ENCODE data around the gene BTRC.

The BTRC gene

GRCh38 chr10:101481256-101481655, 127.3 kb downstream of the BTRC start:
- H3K4me1 Mint-ChIP-seq, result peaks cover 9% of the 10 kb centered on the region
- TF ChIP-seq, protein P1, sequence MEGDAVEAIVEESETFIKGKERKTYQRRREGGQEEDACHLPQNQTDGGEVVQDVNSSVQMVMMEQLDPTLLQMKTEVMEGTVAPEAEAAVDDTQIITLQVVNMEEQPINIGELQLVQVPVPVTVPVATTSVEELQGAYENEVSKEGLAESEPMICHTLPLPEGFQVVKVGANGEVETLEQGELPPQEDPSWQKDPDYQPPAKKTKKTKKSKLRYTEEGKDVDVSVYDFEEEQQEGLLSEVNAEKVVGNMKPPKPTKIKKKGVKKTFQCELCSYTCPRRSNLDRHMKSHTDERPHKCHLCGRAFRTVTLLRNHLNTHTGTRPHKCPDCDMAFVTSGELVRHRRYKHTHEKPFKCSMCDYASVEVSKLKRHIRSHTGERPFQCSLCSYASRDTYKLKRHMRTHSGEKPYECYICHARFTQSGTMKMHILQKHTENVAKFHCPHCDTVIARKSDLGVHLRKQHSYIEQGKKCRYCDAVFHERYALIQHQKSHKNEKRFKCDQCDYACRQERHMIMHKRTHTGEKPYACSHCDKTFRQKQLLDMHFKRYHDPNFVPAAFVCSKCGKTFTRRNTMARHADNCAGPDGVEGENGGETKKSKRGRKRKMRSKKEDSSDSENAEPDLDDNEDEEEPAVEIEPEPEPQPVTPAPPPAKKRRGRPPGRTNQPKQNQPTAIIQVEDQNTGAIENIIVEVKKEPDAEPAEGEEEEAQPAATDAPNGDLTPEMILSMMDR (IDR thresholded peaks at IDR 0.05), result no peak
- peaks cover 29% of the 10 kb centered on the region for H3K36me3 Mint-ChIP-seq (ENCODE audit: low read depth)
- H3K27ac Mint-ChIP-seq, result no peak overlapping the region
- H3K4me3 Mint-ChIP-seq, result no peak overlapping the region
- H3K9me3 Mint-ChIP-seq, result no peaks in the 10 kb centered on the region
- DNase-seq, result no peak
- peaks cover 4% of the 10 kb centered on the region for H3K27me3 Mint-ChIP-seq (ENCODE audit: low read depth, poor library complexity)

GRCh38 chr10:101482568-101482967, 128.6 kb downstream of the BTRC start:
- Mint-ChIP-seq H3K9me3 (no peaks in the 10 kb centered on the region), H3K27ac (no peak overlapping the region), H3K4me1 (peaks cover 22% of the 10 kb centered on the region), H3K27me3 (ENCODE audit: low read depth, poor library complexity) (peaks cover 8% of the 10 kb centered on the region), H3K36me3 (ENCODE audit: low read depth) (peaks cover 29% of the 10 kb centered on the region), H3K4me3 (no peak overlapping the region)
- TF ChIP-seq, protein P1 (IDR thresholded peaks at IDR 0.05), result no peak
- no peak for DNase-seq

- Mint-ChIP-seq H3K9me3 (no peaks in the 10 kb centered on the region), H3K27ac (no peak overlapping the region)
- TF ChIP-seq, protein P1 (IDR thresholded peaks at IDR 0.05), result no peak
Measured at GRCh38 chr10:101484175-101484745, 130.3 kb downstream of the BTRC start.

GRCh38 chr10:101485207-101485606, 131.2 kb downstream of the BTRC start:
- TF ChIP-seq, protein P1 (IDR thresholded peaks at IDR 0.05), result no peak
- Mint-ChIP-seq H3K27ac (no peak overlapping the region), H3K9me3 (no peaks in the 10 kb centered on the region), H3K36me3 (ENCODE audit: low read depth) (peaks cover 18% of the 10 kb centered on the region), H3K4me3 (no peak overlapping the region), H3K27me3 (ENCODE audit: low read depth, poor library complexity) (peaks cover 9% of the 10 kb centered on the region), H3K4me1 (peaks cover 36% of the 10 kb centered on the region)
- DNase-seq, result no peak

More at GRCh38 chr10:101484175-101484745, 130.3 kb downstream of the BTRC start:
- Mint-ChIP-seq H3K36me3 (ENCODE audit: low read depth) (peaks cover 24% of the 10 kb centered on the region), H3K4me1 (peaks cover 31% of the 10 kb centered on the region), H3K4me3 (no peak overlapping the region), H3K27me3 (ENCODE audit: low read depth, poor library complexity) (peaks cover 9% of the 10 kb centered on the region)
- no peak for DNase-seq

DNA sequence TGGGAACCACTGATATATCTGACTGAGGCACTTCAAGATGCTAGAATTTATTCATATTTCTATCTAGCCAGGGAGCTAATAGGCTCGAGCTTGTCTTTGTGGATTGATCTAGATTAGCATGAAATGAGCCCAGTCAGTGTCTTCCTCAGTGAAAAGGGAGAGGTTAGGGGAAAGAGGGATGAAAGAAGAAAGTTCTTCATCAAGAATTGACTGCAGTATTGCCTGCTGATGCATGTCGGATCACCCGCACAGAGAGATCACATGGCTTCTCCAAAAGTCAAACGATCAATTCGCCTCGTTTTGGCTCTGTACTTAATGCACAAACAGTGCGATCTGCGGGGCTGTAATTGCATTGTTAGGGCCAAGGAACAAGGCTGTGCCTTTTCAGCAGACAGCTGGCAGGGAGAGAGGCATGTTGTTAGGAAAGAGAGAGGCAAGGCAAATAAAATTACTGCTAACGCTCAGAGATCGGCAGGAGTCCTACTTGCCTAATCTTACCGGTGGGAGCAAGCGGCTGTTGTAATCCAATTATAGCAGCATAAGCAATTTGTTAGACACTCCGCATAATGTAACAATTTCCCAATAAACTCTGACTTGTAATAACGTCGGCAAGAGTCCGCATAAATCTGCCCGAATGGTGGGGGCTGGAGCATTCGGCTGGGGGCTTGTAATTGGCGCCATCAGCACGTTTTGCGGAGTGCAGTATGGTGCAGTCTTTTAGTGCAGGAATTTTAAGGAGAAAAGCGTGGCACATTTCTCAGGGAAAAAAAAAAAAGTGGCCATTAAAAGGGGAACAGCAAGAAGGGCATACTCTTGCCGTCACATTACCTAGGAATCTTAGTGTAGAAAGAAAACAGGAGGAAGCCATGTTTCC, 132.0 kb downstream of the BTRC start:
- Mint-ChIP-seq H3K9me3 (no peaks in the 10 kb centered on the region), H3K4me1 (peaks cover 36% of the 10 kb centered on the region), H3K36me3 (ENCODE audit: low read depth) (peaks cover 14% of the 10 kb centered on the region), H3K27me3 (ENCODE audit: low read depth, poor library complexity) (peaks cover 9% of the 10 kb centered on the region), H3K4me3 (peak overlapping the region; percentile 85), H3K27ac (no peak overlapping the region)
- peak; percentile 9 for DNase-seq
- TF ChIP-seq, protein P1 (IDR thresholded peaks at IDR 0.05), result no peak
